ENCODE results near the gene COMMD6. TPM values are rescaled to one million over a fixed set of nuclear protein-coding genes. Genes with fewer than 3 reads are reported as not detected.
"Not testable (repeated sequence)": the region's sequence is repeated elsewhere in the genome, so short reads cannot be mapped to it uniquely, and the experiment has no call there.

COMMD6 gene
- total RNA-seq, 1 experiment from 2014 or later: 118 TPM

- POLR2A ChIA-PET (ENCODE audit: unreplicated experiment): interaction anchor here (0.6 kb wide), 1 partner anchor 40 kb away, joined by 6 read pairs; no protein-coding TSS in a partner anchor
- H3K4me2 ChIP-seq: peak overlapping the region; percentile 74
These were observed 12.5 kb upstream of the COMMD6 start for GRCh38 chr13:75550159-75550567.

GRCh38 chr13:75549262-75550158 is 11.9 kb upstream of the COMMD6 start, which contains the start of gene UCHL3:
UCHL3 (plus strand) TSS chr13:75549791; CDS start chr13:75549821, 30 bp downstream.
- H3K79me2 ChIP-seq (ENCODE audit: low read depth): peaks cover 42% of the 10 kb centered on the region
- H3K4me1 ChIP-seq (replicated peaks; ENCODE audit: insufficient read depth): peaks cover 44% of the 10 kb centered on the region
- DNase-seq: peak; percentile 88 to 96
- ChIA-PET CTCF (interaction anchor here (0.7 to 1.7 kb wide), 4 partner anchors 12 to 192 kb away, joined by 3 to 14 read pairs (median 12); partner anchors contain the start of genes COMMD6 and TBC1D4), POLR2A (ENCODE audit: unreplicated experiment) (no interaction called here)
- no peaks in the 10 kb centered on the region; the same call in 1 of the 2 replicates for H4K20me1 ChIP-seq (ENCODE audit: insufficient read depth)
- H3F3A ChIP-seq (ENCODE audit: insufficient read depth, low read depth): peaks cover 9% of the 10 kb centered on the region; the same call in 1 of the 2 replicates
- H3K36me3 ChIP-seq (ENCODE audit: low read depth): peaks cover 23% of the 10 kb centered on the region
- TF ChIP-seq CTCF (conservative IDR thresholded peaks at IDR 0.05) (peak; percentile 83), EZH2 (IDR thresholded peaks at IDR 0.05; ENCODE audit: low read depth) (no peak)
- TSS peak; percentile 68 for BruUV-seq (replicated peaks)
- H3K27me3 ChIP-seq (ENCODE audit: insufficient read depth, low read depth): no peaks in the 10 kb centered on the region
- H3K9me3 ChIP-seq (ENCODE audit: insufficient read depth, low read depth): no peaks in the 10 kb centered on the region
- peak within 1 kb of the TSS; percentile 94 for H2AFZ ChIP-seq
- H3K4me2 ChIP-seq: peak within 1 kb of the TSS; percentile 74
- no peaks in the 10 kb centered on the region for H3K9me2 ChIP-seq (ENCODE audit: insufficient read depth)
- peak within 1 kb of the TSS; percentile 87 for H3K4me3 ChIP-seq
- intact Hi-C loops (cut with micrococcal nuclease; ENCODE audit: unreplicated experiment): loop anchor here (1.0 to 2.0 kb wide), 2 partner anchors 67 to 177 kb away; partner anchors contain the start of gene TBC1D4
- H3K27ac ChIP-seq: peak within 1 kb of the TSS; percentile 66

More at GRCh38 chr13:75550159-75550567, 12.5 kb upstream of the COMMD6 start:
- CTCF ChIA-PET: interaction anchor here (0.7 to 1.7 kb wide), 4 partner anchors 12 to 193 kb away, joined by 3 to 14 read pairs (median 12); partner anchors contain the start of genes COMMD6 and TBC1D4
- Histone ChIP-seq H3K9me2 (ENCODE audit: insufficient read depth) (no peaks in the 10 kb centered on the region), H3F3A (ENCODE audit: insufficient read depth, low read depth) (peaks cover 9% of the 10 kb centered on the region; the same call in 1 of the 2 replicates), H4K20me1 (ENCODE audit: insufficient read depth) (no peaks in the 10 kb centered on the region; the same call in 1 of the 2 replicates), H3K27ac (peak overlapping the region; percentile 66), H3K4me1 (replicated peaks; ENCODE audit: insufficient read depth) (peaks cover 37% of the 10 kb centered on the region), H2AFZ (peak overlapping the region; percentile 94), H3K36me3 (ENCODE audit: low read depth) (peaks cover 29% of the 10 kb centered on the region), H3K27me3 (ENCODE audit: insufficient read depth, low read depth) (no peaks in the 10 kb centered on the region), H3K79me2 (ENCODE audit: low read depth) (peaks cover 49% of the 10 kb centered on the region), H3K4me3 (peak overlapping the region; percentile 87), H3K9me3 (ENCODE audit: insufficient read depth, low read depth) (no peaks in the 10 kb centered on the region)
- intact Hi-C loops (cut with micrococcal nuclease; ENCODE audit: unreplicated experiment): no loop called here
- peak; percentile 57 to 83 for DNase-seq
- TSS peak; percentile 29 for BruUV-seq (replicated peaks)
- TF ChIP-seq EZH2 (IDR thresholded peaks at IDR 0.05; ENCODE audit: low read depth) (no peak), CTCF (conservative IDR thresholded peaks at IDR 0.05) (no peak)

GRCh38 chr13:75547917-75548316 is 10.3 kb upstream of the COMMD6 start:
- no peak overlapping the region for H2AFZ ChIP-seq

GRCh38 chr13:75545386-75545785 is 7.7 kb upstream of the COMMD6 start:
- H2AFZ ChIP-seq; H3K4me3 ChIP-seq; DNase-seq; H3K36me3 ChIP-seq (ENCODE audit: low read depth); H3K9me2 ChIP-seq (ENCODE audit: insufficient read depth); CTCF ChIA-PET; intact Hi-C loops (cut with micrococcal nuclease; ENCODE audit: unreplicated experiment); POLR2A ChIA-PET (ENCODE audit: unreplicated experiment); H3K79me2 ChIP-seq (ENCODE audit: low read depth); BruUV-seq (replicated peaks); H3K9me3 ChIP-seq (ENCODE audit: insufficient read depth, low read depth); H3F3A ChIP-seq (ENCODE audit: insufficient read depth, low read depth); H4K20me1 ChIP-seq (ENCODE audit: insufficient read depth); H3K27me3 ChIP-seq (ENCODE audit: insufficient read depth, low read depth): not testable (repeated sequence)
- Histone ChIP-seq H3K27ac (0 out of 2 replicates have a peak overlapping the region, but pooled peaks have one; percentile 16), H3K4me2 (0 out of 2 replicates have a peak overlapping the region, but pooled peaks have one; percentile 33), H3K4me1 (replicated peaks; ENCODE audit: insufficient read depth) (peaks cover 25% of the 10 kb centered on the region)

More at GRCh38 chr13:75547917-75548316, 10.3 kb upstream of the COMMD6 start:
- Histone ChIP-seq H3K9me2 (ENCODE audit: insufficient read depth) (no peaks in the 10 kb centered on the region), H3K4me1 (replicated peaks; ENCODE audit: insufficient read depth) (peaks cover 45% of the 10 kb centered on the region), H3K9me3 (ENCODE audit: insufficient read depth, low read depth) (no peaks in the 10 kb centered on the region), H3K27ac (no peak overlapping the region), H3F3A (ENCODE audit: insufficient read depth, low read depth) (peaks cover 9% of the 10 kb centered on the region; the same call in 1 of the 2 replicates), H3K27me3 (ENCODE audit: insufficient read depth, low read depth) (no peaks in the 10 kb centered on the region), H3K4me3 (no peak overlapping the region), H3K4me2 (0 out of 2 replicates have a peak overlapping the region, but pooled peaks have one; percentile 74), H4K20me1 (ENCODE audit: insufficient read depth) (no peaks in the 10 kb centered on the region), H3K79me2 (ENCODE audit: low read depth) (peaks cover 27% of the 10 kb centered on the region), H3K36me3 (ENCODE audit: low read depth) (peaks cover 9% of the 10 kb centered on the region; the same call in 1 of the 2 replicates)
- ChIA-PET POLR2A (ENCODE audit: unreplicated experiment) (no interaction called here), CTCF (no interaction called here)
- DNase-seq: no peak
- no TSS peak for BruUV-seq (replicated peaks)
- intact Hi-C loops (cut with micrococcal nuclease; ENCODE audit: unreplicated experiment): loop anchor here (2.0 kb wide), 1 partner anchor 175 kb away; no protein-coding TSS in a partner anchor
- TF ChIP-seq EZH2 (IDR thresholded peaks at IDR 0.05; ENCODE audit: low read depth): no peak
- no peak for TF ChIP-seq CTCF (conservative IDR thresholded peaks at IDR 0.05)

All from PC-9 (cell line).